Smooth muscle cell (in vitro differentiated cells): ENCODE measurements around the gene RBM26. TPM values are rescaled to one million over a fixed set of nuclear protein-coding genes. Genes with fewer than 3 reads are reported as not detected.

Experiments
- DNase-seq: peaks from one replicate; lab custom pipeline; 2025; ENCODE audit not compliant: unreplicated experiment; lab: John Stamatoyannopoulos, UW
- H2AFZ ChIP-seq: fragments of 200-600 bp; sonication (generic); 2 replicates; pipeline ENCODE4 v1.6.0; 2016; ENCODE audit warnings: antibody characterized with exemption, low read depth, mild to moderate bottlenecking
- H3F3A ChIP-seq: fragments of 200-600 bp; sonication (generic); 2 replicates; pipeline ENCODE4 v1.6.0; 2017; ENCODE audit warnings: antibody characterized with exemption, low read depth
- H3K27ac ChIP-seq: fragments of 200-600 bp; sonication (generic); 2 replicates; pipeline ENCODE4 v1.5.1; 2016; ENCODE audit warnings: low read depth, mild to moderate bottlenecking
- H3K27me3 ChIP-seq: fragments of 200-600 bp; sonication (generic); 2 replicates; pipeline ENCODE4 v1.6.1; 2016; ENCODE audit warnings: low read depth, mild to moderate bottlenecking
- H3K36me3 ChIP-seq: fragments of 200-600 bp; sonication (generic); 2 replicates; pipeline ENCODE4 v1.5.1; 2016; ENCODE audit warnings: low read depth
- H3K4me1 ChIP-seq: fragments of 200-600 bp; sonication (generic); 2 replicates; pipeline ENCODE4 v1.5.1; 2016; ENCODE audit warnings: low read depth
- H3K4me2 ChIP-seq: fragments of 200-600 bp; sonication (generic); 2 replicates; pipeline ENCODE4 v1.6.0; 2016; ENCODE audit warnings: mild to moderate bottlenecking
- H3K4me3 ChIP-seq: fragments of 200-600 bp; sonication (generic); 2 replicates; pipeline ENCODE4 v1.5.1; 2016; ENCODE audit warnings: mild to moderate bottlenecking
- H3K79me2 ChIP-seq: fragments of 200-600 bp; sonication (generic); 2 replicates; pipeline ENCODE4 v1.6.0; 2016; ENCODE audit warnings: low read depth, mild to moderate bottlenecking
- H3K9ac ChIP-seq: fragments of 200-600 bp; sonication (generic); 2 replicates; pipeline ENCODE4 v1.6.0; 2016; ENCODE audit warnings: low read depth
- H3K9me3 ChIP-seq: fragments of 200-600 bp; sonication (generic); replicated peaks from 2 replicates; pipeline ENCODE4 v1.5.1; 2016; ENCODE audit warnings: low read depth
- H4K20me1 ChIP-seq: fragments of 200-600 bp; sonication (generic); 2 replicates; pipeline ENCODE4 v1.6.0; 2016; ENCODE audit warnings: low read depth
- CTCF ChIP-seq: fragments of 200-600 bp; sonication (generic); IDR thresholded peaks from 2 replicates; pipeline ENCODE4 v1.5.1; 2017; ENCODE audit warnings: borderline replicate concordance, mild to moderate bottlenecking, antibody characterized with exemption; ENCODE audit not compliant: insufficient read depth, poor library complexity, severe bottlenecking
- WGBS: methylation state at CpG from one replicate; pipeline ENCODE4 v1.1.7; 2016; ENCODE audit warnings: low lambda C conversion rate; 5-methylcytosine and 5-hydroxymethylcytosine counted together
- polyA plus RNA-seq: library from polyadenylated mRNA; unstranded; fragments of >200 nt; fragmentation: Nextera tagmentation; extraction: Ambion mirVana; gene quantifications from 2 replicates; pipeline ENCODE4 v1.2.1, GENCODE V29; 2016
- total RNA-seq: library from RNA; depleted of rRNA; stranded (reverse); fragments of >200 nt; gene quantifications from 2 replicates; pipeline ENCODE4 v1.2.3, GENCODE V29; 2014

Gene RBM26
- total and polyA plus RNA-seq, 2 experiments from 2014 or later: 11.8 to 49.4 TPM

- H3K4me2 ChIP-seq: no peak overlapping the region
- no peak overlapping the region for H3K4me3 ChIP-seq
- H3K36me3 ChIP-seq: peaks cover 15% of the 10 kb centered on the region
- peaks cover 5% of the 10 kb centered on the region for H3F3A ChIP-seq
- WGBS: 100% methylated on average over 2 of the region's 2 CpGs
- no peaks in the 10 kb centered on the region for H3K27me3 ChIP-seq
- peak overlapping the region; percentile 9 for H3K27ac ChIP-seq
- H2AFZ ChIP-seq: no peak overlapping the region
- H4K20me1 ChIP-seq: peaks cover 73% of the 10 kb centered on the region
- H3K4me1 ChIP-seq: peaks cover 52% of the 10 kb centered on the region
- TF ChIP-seq CTCF: no peak
- H3K9me3 ChIP-seq: peaks cover 8% of the 10 kb centered on the region
- no peak for DNase-seq
- peaks cover 97% of the 10 kb centered on the region for H3K79me2 ChIP-seq
- no peak overlapping the region for H3K9ac ChIP-seq
Observed at GRCh38 chr13:79401259-79402070, 4.6 kb downstream of the RBM26 start.

- WGBS: 86% methylated on average over 1 of the region's 1 CpG
Observed at GRCh38 chr13:79398915-79399314, 7.1 kb downstream of the RBM26 start.

GRCh38 chr13:79398127-79398526 lies 7.9 kb downstream of the RBM26 start:
- Histone ChIP-seq H3F3A (peaks cover 9% of the 10 kb centered on the region), H3K27me3 (no peaks in the 10 kb centered on the region), H3K9ac (no peak overlapping the region), H3K4me1 (peaks cover 36% of the 10 kb centered on the region), H3K4me2 (no peak overlapping the region), H3K4me3 (no peak overlapping the region), H3K79me2 (peaks cover 98% of the 10 kb centered on the region), H3K27ac (peak overlapping the region; percentile 26), H4K20me1 (peaks cover 79% of the 10 kb centered on the region), H3K9me3 (peaks cover 19% of the 10 kb centered on the region), H2AFZ (no peak overlapping the region), H3K36me3 (peaks cover 22% of the 10 kb centered on the region)
- DNase-seq: no peak
- no peak for TF ChIP-seq CTCF

More at GRCh38 chr13:79398915-79399314, 7.1 kb downstream of the RBM26 start:
- H3K27me3 ChIP-seq: no peaks in the 10 kb centered on the region
- no peak overlapping the region for H3K4me3 ChIP-seq
- H3K9ac ChIP-seq: no peak overlapping the region
- no peak for TF ChIP-seq CTCF
- peaks cover 9% of the 10 kb centered on the region for H3F3A ChIP-seq
- H3K9me3 ChIP-seq: peaks cover 19% of the 10 kb centered on the region
- peaks cover 99% of the 10 kb centered on the region for H3K79me2 ChIP-seq
- H2AFZ ChIP-seq: no peak overlapping the region
- H3K4me2 ChIP-seq: no peak overlapping the region
- peaks cover 79% of the 10 kb centered on the region for H4K20me1 ChIP-seq
- no peak for DNase-seq
- H3K27ac ChIP-seq: peak overlapping the region; percentile 26
- peaks cover 22% of the 10 kb centered on the region for H3K36me3 ChIP-seq
- peaks cover 41% of the 10 kb centered on the region for H3K4me1 ChIP-seq

- Histone ChIP-seq H3K9me3 (peaks cover 19% of the 10 kb centered on the region), H3K27me3 (no peaks in the 10 kb centered on the region), H3K79me2 (peaks cover 91% of the 10 kb centered on the region), H3K4me3 (no peak overlapping the region), H3K4me2 (no peak overlapping the region), H3K36me3 (peaks cover 22% of the 10 kb centered on the region), H3K27ac (no peak overlapping the region), H4K20me1 (peaks cover 72% of the 10 kb centered on the region), H2AFZ (no peak overlapping the region), H3K9ac (no peak overlapping the region), H3F3A (peaks cover 7% of the 10 kb centered on the region), H3K4me1 (peaks cover 21% of the 10 kb centered on the region)
- over 99% methylated on average over 4 of the region's 4 CpGs for WGBS
- no peak for TF ChIP-seq CTCF
- DNase-seq: no peak
Observed at GRCh38 chr13:79395881-79396280, 10.2 kb downstream of the RBM26 start.
